HCT116 (cell line): ENCODE results near the gene RFX3. TPM values are rescaled to one million over a fixed set of nuclear protein-coding genes. Genes with fewer than 3 reads are reported as not detected.

ENCODE experiments used
- ATAC-seq: fragments of 200-7000 bp; cut with Tn5 transposase; 2 replicates; pipeline ENCODE4 v1.9.1; 2020; ENCODE audit warnings: mild to moderate bottlenecking, moderate library complexity
- BruUV-seq: library from RNA; stranded (reverse); fragments of 400-500 nt; replicated peaks from 2 replicates; lab custom pipeline; 2021; lab: Mats Ljungman, UMichigan
- CTCF ChIA-PET: fragments of 300-600 bp; sonication (Branson Sonifier 250); formaldehyde crosslinking; loops from one replicate; lab custom pipeline; 2021; ENCODE audit warnings: antibody characterized with exemption; lab: Charles Lee
- POLR2A ChIA-PET: fragments of 300-600, 350-600 bp; sonication (Branson Sonifier 250); formaldehyde crosslinking; loops from one replicate; lab custom pipeline; 2021; ENCODE audit warnings: antibody characterized with exemption; lab: Charles Lee
- RAD21 ChIA-PET, 2 experiments: fragments of 300-600 bp; sonication (Branson Sonifier 250); formaldehyde crosslinking; loops; one replicate each; lab custom pipeline; 2023; ENCODE audit warnings: low total read pairs in 2 of 2; ENCODE audit not compliant: uncharacterized antibody in 2 of 2, unreplicated experiment in 2 of 2, low non-redundant PET in 1 of 2; lab: Charles Lee
- DNase-seq: peaks from one replicate; pipeline ENCODE4 v3.0.0-alpha.2; 2010; ENCODE audit warnings: low read depth, low spot score
- H2AFZ ChIP-seq: fragments of 200-600 bp; shearing (Covaris generic), sonication (generic); 2 replicates; pipeline ENCODE4 v1.6.1; 2017; ENCODE audit warnings: low read depth, mixed run types, mixed read lengths, antibody characterized with exemption, low read length; ENCODE audit not compliant: poor library complexity, severe bottlenecking
- H3K27ac ChIP-seq: 2 replicates; pipeline ENCODE4 v1.5.1; 2012; ENCODE audit warnings: low read depth, low read length
- H3K27me3 ChIP-seq: fragments of 200-600 bp; sonication (generic); 2 replicates; pipeline ENCODE4 v1.6.1; 2016; ENCODE audit warnings: mixed run types, low read length, mixed read lengths; ENCODE audit not compliant: insufficient read depth
- H3K36me3 ChIP-seq, 2 experiments: fragments of 200-500 bp in 1 of 2; fragments of 200-600 bp in 1 of 2; sonication (Bioruptor generic) in 1 of 2; sonication (generic) in 1 of 2; 2 replicates each; pipeline versions ENCODE4 v1.5.1 to v1.6.1; 2014 to 2016; ENCODE audit warnings: low read length in 2 of 2, inconsistent platforms in 1 of 2, mixed read lengths in 1 of 2, mixed run types in 1 of 2; ENCODE audit not compliant: insufficient read depth in 2 of 2, control insufficient read depth in 1 of 2
- H3K4me1 ChIP-seq, 2 experiments: fragments of 200-600 bp in 1 of 2; sonication (generic) in 1 of 2; 2 replicates each; pipeline versions ENCODE4 v1.5.1 to v1.6.1; 2012 to 2017; ENCODE audit warnings: low read length in 2 of 2, inconsistent platforms in 1 of 2, mild to moderate bottlenecking in 1 of 2, mixed read lengths in 1 of 2, mixed run types in 1 of 2, moderate library complexity in 1 of 2; ENCODE audit not compliant: insufficient read depth in 2 of 2, control insufficient read depth in 1 of 2
- H3K4me2 ChIP-seq: fragments of 200-600 bp; sonication (generic); 2 replicates; pipeline ENCODE4 v1.6.1; 2017; ENCODE audit warnings: mixed run types, low read length, mixed read lengths
- H3K4me3 ChIP-seq, 2 experiments: fragments of 200-600 bp in 1 of 2; sonication (generic) in 1 of 2; replicated peaks in 1 of 2; 2 replicates each; pipeline ENCODE4 v1.5.1; 2011 to 2016; ENCODE audit warnings: low read length in 2 of 2, control low read depth in 1 of 2, low read depth in 1 of 2, mild to moderate bottlenecking in 1 of 2, mixed read lengths in 1 of 2, mixed run types in 1 of 2
- H3K79me2 ChIP-seq: fragments of 200-600 bp; sonication (generic); 2 replicates; pipeline ENCODE4 v1.6.1; 2017; ENCODE audit warnings: mild to moderate bottlenecking, mixed run types, low read length, moderate library complexity, mixed read lengths; ENCODE audit not compliant: insufficient read depth
- H3K9ac ChIP-seq: fragments of 200-600 bp; sonication (generic); 2 replicates; pipeline ENCODE4 v1.6.1; 2016; ENCODE audit warnings: low read length, mixed read lengths
- H3K9me2 ChIP-seq: fragments of 200-600 bp; sonication (generic), shearing (Covaris generic); 2 replicates; pipeline ENCODE4 v1.6.1; 2017; ENCODE audit warnings: mixed run types, mild to moderate bottlenecking, moderate library complexity; ENCODE audit not compliant: insufficient read depth
- H3K9me3 ChIP-seq, 2 experiments: fragments of 200-500 bp in 1 of 2; fragments of 200-600 bp in 1 of 2; sonication (Bioruptor generic) in 1 of 2; sonication (generic) in 1 of 2; 2 replicates each; pipeline ENCODE4 v1.6.1; 2014 to 2017; ENCODE audit warnings: low read length in 2 of 2, mixed read lengths in 2 of 2, inconsistent platforms in 1 of 2, low read depth in 1 of 2, mild to moderate bottlenecking in 1 of 2, mixed run types in 1 of 2, moderate library complexity in 1 of 2; ENCODE audit not compliant: control insufficient read depth in 1 of 2, insufficient read depth in 1 of 2
- H4K20me1 ChIP-seq: fragments of 200-600 bp; sonication (generic), shearing (Covaris generic); 2 replicates; pipeline ENCODE4 v1.6.1; 2017; ENCODE audit warnings: mixed run types, mild to moderate bottlenecking, moderate library complexity; ENCODE audit not compliant: insufficient read depth
- CBX3 ChIP-seq: IDR thresholded peaks from 2 replicates; pipeline ENCODE4 v1.6.1; 2012; ENCODE audit warnings: low read depth
- ELF1 ChIP-seq: IDR thresholded peaks from 2 replicates; pipeline ENCODE4 v1.6.1; 2012; ENCODE audit warnings: low read depth, borderline replicate concordance
- EZH2 ChIP-seq: fragments of 200-600 bp; sonication (generic); IDR thresholded peaks from 2 replicates; pipeline ENCODE4 v1.6.1; 2017; ENCODE audit warnings: antibody characterized with exemption, mixed run types
- EZH2phosphoT487 ChIP-seq: fragments of 200-600 bp; IDR thresholded peaks from 2 replicates; pipeline ENCODE4 v1.6.1; 2018; ENCODE audit warnings: antibody characterized with exemption, borderline replicate concordance
- FOSL1 ChIP-seq: IDR thresholded peaks from 2 replicates; pipeline ENCODE4 v1.6.1; 2012; ENCODE audit warnings: low read depth
- POLR2AphosphoS5 ChIP-seq: IDR thresholded peaks from 2 replicates; pipeline ENCODE4 v1.6.1; 2011; ENCODE audit warnings: mild to moderate bottlenecking, low read depth, low read length, moderate library complexity
- RAD21 ChIP-seq: IDR thresholded peaks from 2 replicates; pipeline ENCODE4 v1.6.1; 2012; ENCODE audit warnings: low read depth, mild to moderate bottlenecking
- SIN3A ChIP-seq: IDR thresholded peaks from 2 replicates; pipeline ENCODE4 v1.6.1; 2012; ENCODE audit warnings: low read depth
- SP1 ChIP-seq: IDR thresholded peaks from 2 replicates; pipeline ENCODE4 v1.6.1; 2012; ENCODE audit warnings: low read depth
- SRF ChIP-seq: IDR thresholded peaks from 2 replicates; pipeline ENCODE4 v1.6.1; 2012; ENCODE audit warnings: low read depth
- TCF7L2 ChIP-seq: IDR thresholded peaks from 2 replicates; pipeline ENCODE4 v1.7.0; 2011; ENCODE audit warnings: borderline replicate concordance, inconsistent platforms; ENCODE audit not compliant: insufficient read depth, insufficient read length; ENCODE audit errors: extremely low read depth
- YY1 ChIP-seq: IDR thresholded peaks from 2 replicates; pipeline ENCODE4 v1.6.1; 2011; ENCODE audit warnings: low read length, low read depth, moderate library complexity, mild to moderate bottlenecking; ENCODE audit not compliant: insufficient replicate concordance; ENCODE audit errors: extremely low read depth
- ZBTB33 ChIP-seq: IDR thresholded peaks from 2 replicates; pipeline ENCODE4 v1.6.1; 2011; ENCODE audit warnings: mild to moderate bottlenecking, low read length, moderate library complexity; ENCODE audit not compliant: insufficient replicate concordance; ENCODE audit errors: extremely low read depth
- ZFX ChIP-seq: fragments of 450-650 bp; IDR thresholded peaks from 2 replicates; pipeline ENCODE4 v1.6.1; 2017
- intact Hi-C: fragments of 100-400 bp; cut with micrococcal nuclease; formaldehyde crosslinking; loops from 2 replicates; pipeline ENCODE4 v1.10.0; 2022
- total RNA-seq: library from RNA; stranded (reverse); gene quantifications from one replicate; pipeline ENCODE4 v1.2.1, GENCODE V29; 2021; ENCODE audit not compliant: unreplicated experiment
- TF ChIP-seq, protein P1 (sequence below), 3 experiments: fragments of 200-600 bp in 1 of 3; sonication (generic) in 1 of 3; IDR thresholded peaks in 2 of 3; conservative IDR thresholded peaks in 1 of 3; 2 replicates each; pipeline ENCODE4 v1.5.1; 2012 to 2017; ENCODE audit warnings: low read depth in 2 of 3, low read length in 2 of 3, antibody characterized with exemption in 1 of 3, borderline replicate concordance in 1 of 3, control low read depth in 1 of 3, mild to moderate bottlenecking in 1 of 3, mixed read lengths in 1 of 3, mixed run types in 1 of 3, moderate library complexity in 1 of 3; ENCODE audit not compliant: insufficient read depth in 1 of 3

Gene RFX3
- total RNA-seq, 1 experiment from 2014 or later = 11.8 TPM

DNA sequence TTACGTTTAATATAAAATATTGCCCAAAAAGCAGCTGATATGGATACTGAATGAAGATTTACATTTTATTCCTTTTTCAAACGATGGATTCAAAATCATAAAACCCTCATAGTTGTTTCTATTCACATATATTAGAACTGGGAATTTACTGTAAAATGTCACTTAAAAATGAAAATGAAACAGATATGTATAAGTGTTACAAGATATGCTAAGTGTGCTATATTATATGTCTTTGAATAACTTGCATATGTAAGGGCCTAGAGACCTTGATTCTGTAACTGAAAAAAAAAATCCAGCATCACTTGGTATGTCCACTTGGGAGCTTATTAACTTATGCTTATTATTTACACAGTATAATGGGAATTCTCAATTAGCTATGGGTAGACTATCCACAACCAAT, 43.2 kb downstream of the RFX3 start:
- intact Hi-C loops = no loop called here
- no peak for ATAC-seq
- Histone ChIP-seq H3K9ac (no peak overlapping the region), H3K4me3 (no peak overlapping the region), H2AFZ (no peak overlapping the region), H4K20me1 (no peaks in the 10 kb centered on the region), H3K27me3 (no peaks in the 10 kb centered on the region), H3K9me3 (no peaks in the 10 kb centered on the region), H3K27ac (no peak overlapping the region), H3K79me2 (no peaks in the 10 kb centered on the region), H3K4me1 (peaks cover 7 to 9% of the 10 kb centered on the region in 2 experiments), H3K4me2 (no peak overlapping the region), H3K36me3 (no peaks in the 10 kb centered on the region), H3K9me2 (no peaks in the 10 kb centered on the region)
- RAD21 ChIA-PET = no interaction called here
- POLR2A ChIA-PET = interaction anchor here (1.1 kb wide), 1 partner anchor 13 kb away, joined by 3 read pairs; no protein-coding TSS in a partner anchor
- BruUV-seq = no TSS peak
- CTCF ChIA-PET = no interaction called here
- TF ChIP-seq TCF7L2 (no peak), FOSL1 (no peak), ELF1 (no peak), SRF (no peak), CBX3 (no peak), EZH2 (no peak), EZH2phosphoT487 (no peak), ZFX (no peak)
- DNase-seq = no peak

GRCh38 chr9:3480353-3480655, 45.5 kb downstream of the RFX3 start:
- ChIA-PET CTCF (no interaction called here), RAD21 (no interaction called here), POLR2A (interaction anchor here (0.7 kb wide), 1 partner anchor 47 kb away, joined by 3 read pairs; no protein-coding TSS in a partner anchor)
- no peaks in the 10 kb centered on the region for H3K9me3 ChIP-seq
- no peaks in the 10 kb centered on the region for H3K36me3 ChIP-seq
- H3K27me3 ChIP-seq = no peaks in the 10 kb centered on the region
- H3K9ac ChIP-seq = no peak overlapping the region
- H3K79me2 ChIP-seq = no peaks in the 10 kb centered on the region
- no peak overlapping the region for H2AFZ ChIP-seq
- H3K27ac ChIP-seq = no peak overlapping the region
- no peak for TF ChIP-seq EZH2
- TF ChIP-seq ZBTB33 = no peak
- TF ChIP-seq RAD21 = no peak
- no peak for TF ChIP-seq TCF7L2
- no peak for TF ChIP-seq ZFX
- no peak for TF ChIP-seq ELF1
- TF ChIP-seq FOSL1 = no peak
- TF ChIP-seq POLR2AphosphoS5 = no peak
- TF ChIP-seq, protein P1, sequence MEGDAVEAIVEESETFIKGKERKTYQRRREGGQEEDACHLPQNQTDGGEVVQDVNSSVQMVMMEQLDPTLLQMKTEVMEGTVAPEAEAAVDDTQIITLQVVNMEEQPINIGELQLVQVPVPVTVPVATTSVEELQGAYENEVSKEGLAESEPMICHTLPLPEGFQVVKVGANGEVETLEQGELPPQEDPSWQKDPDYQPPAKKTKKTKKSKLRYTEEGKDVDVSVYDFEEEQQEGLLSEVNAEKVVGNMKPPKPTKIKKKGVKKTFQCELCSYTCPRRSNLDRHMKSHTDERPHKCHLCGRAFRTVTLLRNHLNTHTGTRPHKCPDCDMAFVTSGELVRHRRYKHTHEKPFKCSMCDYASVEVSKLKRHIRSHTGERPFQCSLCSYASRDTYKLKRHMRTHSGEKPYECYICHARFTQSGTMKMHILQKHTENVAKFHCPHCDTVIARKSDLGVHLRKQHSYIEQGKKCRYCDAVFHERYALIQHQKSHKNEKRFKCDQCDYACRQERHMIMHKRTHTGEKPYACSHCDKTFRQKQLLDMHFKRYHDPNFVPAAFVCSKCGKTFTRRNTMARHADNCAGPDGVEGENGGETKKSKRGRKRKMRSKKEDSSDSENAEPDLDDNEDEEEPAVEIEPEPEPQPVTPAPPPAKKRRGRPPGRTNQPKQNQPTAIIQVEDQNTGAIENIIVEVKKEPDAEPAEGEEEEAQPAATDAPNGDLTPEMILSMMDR (IDR thresholded peaks at IDR 0.05 in 2 of 3, conservative IDR thresholded peaks at IDR 0.05 in 1 of 3; ENCODE audit: borderline replicate concordance in 1 of 3, insufficient read depth in 1 of 3, low read depth in 2 of 3, low read length in 2 of 3) = no peak
- no peak for TF ChIP-seq SIN3A
- no peak for TF ChIP-seq YY1
- no peak for TF ChIP-seq SP1
- no TSS peak for BruUV-seq
- ATAC-seq (no peak), DNase-seq (no peak)
- H3K4me2 ChIP-seq = no peak overlapping the region
- H3K4me3 ChIP-seq = no peak overlapping the region
- H3K4me1 ChIP-seq = peaks cover 9 to 12% of the 10 kb centered on the region in 2 experiments
- intact Hi-C loops = no loop called here
- no peaks in the 10 kb centered on the region for H4K20me1 ChIP-seq
- H3K9me2 ChIP-seq = no peaks in the 10 kb centered on the region
